HepG2 (cell line): ENCODE measurements around the gene BTG3. TPM values are rescaled to one million over a fixed set of nuclear protein-coding genes. Genes with fewer than 3 reads are reported as not detected.

ENCODE experiments used
- HHEX ChIP-seq: IDR thresholded peaks from 2 replicates; pipeline ENCODE4 v1.6.1; 2016; ENCODE audit warnings: control low read depth
- SALL1 ChIP-seq: sonication (generic); formaldehyde crosslinking; IDR thresholded peaks from 2 replicates; pipeline ENCODE4 v1.8.0; 2022; ENCODE audit warnings: mild to moderate bottlenecking, missing genetic modification reagents
- ZBTB1 ChIP-seq: sonication (generic); formaldehyde crosslinking; IDR thresholded peaks from 2 replicates; pipeline ENCODE4 v1.4.0; 2020; ENCODE audit warnings: missing genetic modification reagents, borderline replicate concordance
- ZNF160 ChIP-seq: sonication (generic); formaldehyde crosslinking; IDR thresholded peaks from 2 replicates; pipeline ENCODE4 v1.8.0; 2022; ENCODE audit warnings: mild to moderate bottlenecking, inconsistent platforms, missing genetic modification reagents
- ZNF441 ChIP-seq: sonication (generic); formaldehyde crosslinking; IDR thresholded peaks from 2 replicates; pipeline ENCODE4 v1.7.0; 2021; ENCODE audit warnings: missing genetic modification reagents, borderline replicate concordance
- ZNF484 ChIP-seq: sonication (generic); formaldehyde crosslinking; IDR thresholded peaks from 2 replicates; pipeline ENCODE4 v1.5.1; 2020; ENCODE audit warnings: mild to moderate bottlenecking, low read depth, missing genetic modification reagents, borderline replicate concordance
- ZNF605 ChIP-seq: sonication (generic); formaldehyde crosslinking; IDR thresholded peaks from 2 replicates; pipeline ENCODE4 v1.8.0; 2022; ENCODE audit warnings: mild to moderate bottlenecking, missing genetic modification reagents
- polyA plus RNA-seq, 8 experiments: library from polyadenylated mRNA; depleted of rRNA in 3 of 8; stranded (reverse) in 7 of 8; unstranded in 1 of 8; fragments of >200 nt; fragmentation: Illumina TruSeq in 4 of 8; extraction: Trizol in 4 of 8; gene quantifications; 2 replicates each; pipeline versions ENCODE4 v1.2.1 to v1.2.3, GENCODE V29; 2011 to 2016; ENCODE audit warnings: low read depth in 4 of 8, missing spikeins in 1 of 8, mixed read lengths in 1 of 8; ENCODE audit not compliant: insufficient read depth in 1 of 8
- total RNA-seq, 5 experiments: library from RNA; depleted of rRNA; stranded (reverse); fragments of >200 nt; fragmentation: Illumina TruSeq; extraction: Trizol; gene quantifications; 2 replicates each; pipeline ENCODE4 v1.2.3, GENCODE V29; 2016; ENCODE audit warnings: low read depth in 1 of 5
- TF ChIP-seq, protein P1 (sequence below), 2 experiments: sonication (generic) in 1 of 2; formaldehyde crosslinking in 1 of 2; IDR thresholded peaks; 2 replicates each; pipeline versions ENCODE4 v1.4.0 to v1.6.1; 2016 to 2020; ENCODE audit warnings: borderline replicate concordance in 1 of 2, low read depth in 1 of 2, mild to moderate bottlenecking in 1 of 2, missing genetic modification reagents in 1 of 2
- TF ChIP-seq, protein P2 (sequence below): sonication (generic); formaldehyde crosslinking; IDR thresholded peaks from 2 replicates; pipeline ENCODE4 v1.4.0; 2020; ENCODE audit warnings: missing genetic modification reagents
- TF ChIP-seq, protein P3 (sequence below): sonication (generic); formaldehyde crosslinking; IDR thresholded peaks from 2 replicates; pipeline ENCODE4 v1.4.0; 2020; ENCODE audit warnings: missing genetic modification reagents
- TF ChIP-seq, protein P4 (sequence below): sonication (generic); formaldehyde crosslinking; IDR thresholded peaks from 2 replicates; pipeline ENCODE4 v1.8.1; 2023; ENCODE audit warnings: mild to moderate bottlenecking, inconsistent platforms, moderate library complexity, missing genetic modification reagents, borderline replicate concordance
- TF ChIP-seq, protein P5 (sequence below), 2 experiments: sonication (generic) in 1 of 2; formaldehyde crosslinking in 1 of 2; IDR thresholded peaks; 2 replicates each; pipeline versions ENCODE4 v1.6.1 to v1.9.0; 2014 to 2022; ENCODE audit warnings: antibody characterized with exemption in 1 of 2, borderline replicate concordance in 1 of 2, inconsistent platforms in 1 of 2, low read depth in 1 of 2, missing genetic modification reagents in 1 of 2

The BTG3 gene
- total and polyA plus RNA-seq, 2 of the 13 experiments (the other 11 are each of a cell fraction or from before 2014, with no cell fraction given) = 13.9 to 27.4 TPM

DNA sequence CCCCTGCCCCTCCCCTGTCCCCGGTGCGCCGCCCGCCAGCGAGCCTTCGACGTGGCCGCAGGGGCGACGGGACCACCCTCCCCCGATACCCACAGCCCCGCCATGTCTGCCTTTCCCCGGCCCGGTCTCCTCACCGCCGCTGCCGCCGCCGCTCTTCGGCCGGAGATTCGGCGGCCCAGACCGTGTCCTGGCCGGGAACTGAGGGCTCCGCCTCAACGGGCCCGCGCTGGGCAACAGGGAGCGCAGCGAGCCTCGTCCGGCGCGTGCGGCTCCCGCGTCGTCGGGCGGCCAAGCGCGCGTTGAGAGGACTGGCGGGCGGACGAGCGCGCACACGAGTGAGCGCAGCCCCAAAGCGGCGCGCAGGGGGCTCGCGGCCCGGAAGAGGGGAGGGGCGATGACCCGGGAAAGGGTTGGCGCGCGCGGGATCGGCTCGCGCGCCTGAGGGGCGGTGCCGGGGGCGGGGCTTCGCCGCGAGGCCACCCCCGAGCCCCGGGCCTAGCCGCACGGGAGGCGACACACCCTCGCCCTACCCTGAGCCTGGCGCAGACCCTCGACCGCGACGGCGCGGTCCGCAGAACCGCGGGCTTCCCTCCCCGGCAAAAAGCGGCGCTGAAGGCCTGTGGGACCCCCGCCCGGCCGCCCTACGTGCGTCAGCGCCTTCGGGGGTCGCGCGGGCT is at the start of gene BTG3 (continued):
- TF ChIP-seq, protein P1, sequence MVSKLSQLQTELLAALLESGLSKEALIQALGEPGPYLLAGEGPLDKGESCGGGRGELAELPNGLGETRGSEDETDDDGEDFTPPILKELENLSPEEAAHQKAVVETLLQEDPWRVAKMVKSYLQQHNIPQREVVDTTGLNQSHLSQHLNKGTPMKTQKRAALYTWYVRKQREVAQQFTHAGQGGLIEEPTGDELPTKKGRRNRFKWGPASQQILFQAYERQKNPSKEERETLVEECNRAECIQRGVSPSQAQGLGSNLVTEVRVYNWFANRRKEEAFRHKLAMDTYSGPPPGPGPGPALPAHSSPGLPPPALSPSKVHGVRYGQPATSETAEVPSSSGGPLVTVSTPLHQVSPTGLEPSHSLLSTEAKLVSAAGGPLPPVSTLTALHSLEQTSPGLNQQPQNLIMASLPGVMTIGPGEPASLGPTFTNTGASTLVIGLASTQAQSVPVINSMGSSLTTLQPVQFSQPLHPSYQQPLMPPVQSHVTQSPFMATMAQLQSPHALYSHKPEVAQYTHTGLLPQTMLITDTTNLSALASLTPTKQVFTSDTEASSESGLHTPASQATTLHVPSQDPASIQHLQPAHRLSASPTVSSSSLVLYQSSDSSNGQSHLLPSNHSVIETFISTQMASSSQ (IDR thresholded peaks at IDR 0.05; ENCODE audit: low read depth) = no peak
- TF ChIP-seq, protein P1 (CRISPR knock-in tag; IDR thresholded peaks at IDR 0.05; ENCODE audit: borderline replicate concordance) = peak; percentile 70
- TF ChIP-seq, protein P2, sequence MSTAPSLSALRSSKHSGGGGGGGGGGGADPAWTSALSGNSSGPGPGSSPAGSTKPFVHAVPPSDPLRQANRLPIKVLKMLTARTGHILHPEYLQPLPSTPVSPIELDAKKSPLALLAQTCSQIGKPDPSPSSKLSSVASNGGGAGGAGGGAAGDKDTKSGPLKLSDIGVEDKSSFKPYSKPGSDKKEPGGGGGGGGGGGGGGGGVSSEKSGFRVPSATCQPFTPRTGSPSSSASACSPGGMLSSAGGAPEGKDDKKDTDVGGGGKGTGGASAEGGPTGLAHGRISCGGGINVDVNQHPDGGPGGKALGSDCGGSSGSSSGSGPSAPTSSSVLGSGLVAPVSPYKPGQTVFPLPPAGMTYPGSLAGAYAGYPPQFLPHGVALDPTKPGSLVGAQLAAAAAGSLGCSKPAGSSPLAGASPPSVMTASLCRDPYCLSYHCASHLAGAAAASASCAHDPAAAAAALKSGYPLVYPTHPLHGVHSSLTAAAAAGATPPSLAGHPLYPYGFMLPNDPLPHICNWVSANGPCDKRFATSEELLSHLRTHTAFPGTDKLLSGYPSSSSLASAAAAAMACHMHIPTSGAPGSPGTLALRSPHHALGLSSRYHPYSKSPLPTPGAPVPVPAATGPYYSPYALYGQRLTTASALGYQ (CRISPR knock-in tag) = peak; percentile 41; the same call in 1 of the 2 replicates
- TF ChIP-seq ZNF160 (CRISPR knock-in tag) (0 out of 2 replicates have a peak, but pooled peaks have one; percentile 31), SALL1 (CRISPR knock-in tag) (peak; percentile 80), ZNF441 (CRISPR knock-in tag) (peak; percentile 89), ZBTB1 (0 out of 2 replicates have a peak, but pooled peaks have one; percentile 43), ZNF484 (CRISPR knock-in tag) (no peak; the same call in 1 of the 2 replicates), ZNF605 (CRISPR knock-in tag) (no peak), HHEX (CRISPR knock-in tag) (no peak)
- TF ChIP-seq, protein P3, sequence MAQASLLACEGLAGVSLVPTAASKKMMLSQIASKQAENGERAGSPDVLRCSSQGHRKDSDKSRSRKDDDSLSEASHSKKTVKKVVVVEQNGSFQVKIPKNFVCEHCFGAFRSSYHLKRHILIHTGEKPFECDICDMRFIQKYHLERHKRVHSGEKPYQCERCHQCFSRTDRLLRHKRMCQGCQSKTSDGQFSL (CRISPR knock-in tag) = 0 out of 2 replicates have a peak, but pooled peaks have one; percentile 17
- TF ChIP-seq, protein P4, sequence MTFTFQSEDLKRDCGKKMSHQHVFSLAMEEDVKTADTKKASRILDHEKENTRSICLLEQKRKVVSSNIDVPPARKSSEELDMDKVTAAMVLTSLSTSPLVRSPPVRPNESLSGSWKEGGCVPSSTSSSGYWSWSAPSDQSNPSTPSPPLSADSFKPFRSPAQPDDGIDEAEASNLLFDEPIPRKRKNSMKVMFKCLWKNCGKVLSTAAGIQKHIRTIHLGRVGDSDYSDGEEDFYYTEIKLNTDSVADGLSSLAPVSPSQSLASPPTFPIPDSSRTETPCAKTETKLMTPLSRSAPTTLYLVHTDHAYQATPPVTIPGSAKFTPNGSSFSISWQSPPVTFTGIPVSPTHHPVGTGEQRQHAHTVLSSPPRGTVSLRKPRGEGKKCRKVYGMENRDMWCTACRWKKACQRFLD = peak; percentile 79; the same call in 1 of the 2 replicates
- TF ChIP-seq, protein P5, sequence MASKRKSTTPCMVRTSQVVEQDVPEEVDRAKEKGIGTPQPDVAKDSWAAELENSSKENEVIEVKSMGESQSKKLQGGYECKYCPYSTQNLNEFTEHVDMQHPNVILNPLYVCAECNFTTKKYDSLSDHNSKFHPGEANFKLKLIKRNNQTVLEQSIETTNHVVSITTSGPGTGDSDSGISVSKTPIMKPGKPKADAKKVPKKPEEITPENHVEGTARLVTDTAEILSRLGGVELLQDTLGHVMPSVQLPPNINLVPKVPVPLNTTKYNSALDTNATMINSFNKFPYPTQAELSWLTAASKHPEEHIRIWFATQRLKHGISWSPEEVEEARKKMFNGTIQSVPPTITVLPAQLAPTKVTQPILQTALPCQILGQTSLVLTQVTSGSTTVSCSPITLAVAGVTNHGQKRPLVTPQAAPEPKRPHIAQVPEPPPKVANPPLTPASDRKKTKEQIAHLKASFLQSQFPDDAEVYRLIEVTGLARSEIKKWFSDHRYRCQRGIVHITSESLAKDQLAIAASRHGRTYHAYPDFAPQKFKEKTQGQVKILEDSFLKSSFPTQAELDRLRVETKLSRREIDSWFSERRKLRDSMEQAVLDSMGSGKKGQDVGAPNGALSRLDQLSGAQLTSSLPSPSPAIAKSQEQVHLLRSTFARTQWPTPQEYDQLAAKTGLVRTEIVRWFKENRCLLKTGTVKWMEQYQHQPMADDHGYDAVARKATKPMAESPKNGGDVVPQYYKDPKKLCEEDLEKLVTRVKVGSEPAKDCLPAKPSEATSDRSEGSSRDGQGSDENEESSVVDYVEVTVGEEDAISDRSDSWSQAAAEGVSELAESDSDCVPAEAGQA (IDR thresholded peaks at IDR 0.05; ENCODE audit: low read depth) = no peak
- TF ChIP-seq, protein P5 (CRISPR knock-in tag; IDR thresholded peaks at IDR 0.05; ENCODE audit: borderline replicate concordance) = peak; percentile 63; the same call in 1 of the 2 replicates
